Stimulated activated CD4-positive, alpha-beta T cell treated with anti-CD3 and anti-CD28 coated beads, Interleukin-4, amount 100 ng/mL, for 4 hours (primary cell): Measurements from ENCODE around the gene ECEL1.
"Not testable (repeated sequence)": the region's sequence is repeated elsewhere in the genome, so short reads cannot be mapped to it uniquely, and the experiment has no call there.

ENCODE experiments used
- DNase-seq, 2 experiments: peaks; one replicate each; pipeline ENCODE4 v3.0.0-alpha.2; 2020

Gene ECEL1

GRCh38 chr2:232457121-232458011 is 30.3 kb downstream of the ECEL1 start:
- DNase-seq: no peak

GRCh38 chr2:232456296-232457120 is 31.1 kb downstream of the ECEL1 start:
- no peak for DNase-seq

- no peak for DNase-seq
Observed at GRCh38 chr2:232455426-232456255, 32.0 kb downstream of the ECEL1 start, which contains the start of gene ALPI. Gene ALPI (plus strand): TSS chr2:232456153. CDS start chr2:232456200, 47 bp downstream.

GRCh38 chr2:232454630-232455029 is 33.0 kb downstream of the ECEL1 start:
- DNase-seq: no peak

- not testable (repeated sequence) for DNase-seq
Observed at GRCh38 chr2:232451645-232452044, 36.0 kb downstream of the ECEL1 start.

- DNase-seq: no peak
Observed at GRCh38 chr2:232449964-232450363, 37.7 kb downstream of the ECEL1 start.

GRCh38 chr2:232448304-232448690 is 39.3 kb downstream of the ECEL1 start:
- DNase-seq: no peak

- DNase-seq: no peak
Observed at GRCh38 chr2:232447638-232448303, 39.9 kb downstream of the ECEL1 start.

GRCh38 chr2:232447091-232447620 is 40.5 kb downstream of the ECEL1 start:
- no peak for DNase-seq

GRCh38 chr2:232446266-232446777 is 41.3 kb downstream of the ECEL1 start:
- not testable (repeated sequence) for DNase-seq

- not testable (repeated sequence) for DNase-seq
Observed at GRCh38 chr2:232445149-232445885, 42.3 kb downstream of the ECEL1 start.

GRCh38 chr2:232444409-232445148 is 43.1 kb downstream of the ECEL1 start:
- DNase-seq: peak; percentile 67

- not testable (repeated sequence) for DNase-seq
Observed at GRCh38 chr2:232443669-232444408, 43.8 kb downstream of the ECEL1 start.

GRCh38 chr2:232443047-232443446 is 44.6 kb downstream of the ECEL1 start:
- not testable (repeated sequence) for DNase-seq

- not testable (repeated sequence) for DNase-seq
Observed at GRCh38 chr2:232442431-232442830, 45.2 kb downstream of the ECEL1 start.

- DNase-seq: not testable (repeated sequence)
Observed at GRCh38 chr2:232441922-232442321, 45.7 kb downstream of the ECEL1 start.

- DNase-seq: no peak
Observed at GRCh38 chr2:232441147-232441651, 46.4 kb downstream of the ECEL1 start.

- peak; percentile 76 to 86 for DNase-seq
Observed at GRCh38 chr2:232440220-232441018, 47.2 kb downstream of the ECEL1 start.
